A549 treated with Mapracorat at 1 μM for 4 hours (cell line): ENCODE results near the gene ZNG1B. TPM values are rescaled to one million over a fixed set of nuclear protein-coding genes. Genes with fewer than 3 reads are reported as not detected.

Source experiments
- total RNA-seq: library from RNA; stranded (reverse); fragments of 200-300 nt; extraction: Qiagen RNA extraction; gene quantifications from 5 replicates; pipeline ENCODE4 v1.2.3, GENCODE V29; 2022

Gene ZNG1B
- 38.2 to 43.7 TPM (median 41.1 TPM) in 5 replicates for total RNA-seq

GRCh38 chr2:113437508-113438465 is at the start of gene ZNG1B:
Gene ZNG1B, plus strand, starts transcription at chr2:113437691. Its CDS starts 178 bp downstream, at chr2:113437869.

GRCh38 chr2:113498365-113498764 is 60.9 kb downstream of the ZNG1B start, which contains the start of gene FOXD4L1:
Gene FOXD4L1, plus strand, starts transcription at chr2:113498665. Its CDS starts 592 bp downstream, at chr2:113499257.

Other genes with a start within 250 kb of the ZNG1B start
- 0.50 to 1.3 TPM (median 0.80 TPM) in 5 replicates for gene PAX8, start 158.8 kb upstream of the ZNG1B start, total RNA-seq
- 0.16 to 0.63 TPM (median 0.31 TPM) in 5 replicates for gene FOXD4L1, start 61.0 kb downstream of the ZNG1B start, total RNA-seq
- gene RABL2A, start 189.6 kb downstream of the ZNG1B start, total RNA-seq: 8.0 to 10.4 TPM (median 10.1 TPM) in 5 replicates